H9 (cell line): Measurements from ENCODE around the gene PLAC1. TPM values are rescaled to one million over a fixed set of nuclear protein-coding genes. Genes with fewer than 3 reads are reported as not detected.

Source experiments
- DNase-seq: peaks from one replicate; pipeline ENCODE4 v3.0.0-alpha.2; 2017
- H2AFZ ChIP-seq: one replicate; pipeline ENCODE4 v1.6.1; 2013; ENCODE audit warnings: mild to moderate bottlenecking, low read length, control low read depth, moderate library complexity
- H2AK5ac ChIP-seq: 2 replicates; pipeline ENCODE4 v1.6.1; 2013; ENCODE audit warnings: low read length, control low read depth, mixed read lengths; ENCODE audit not compliant: insufficient read length
- H2BK120ac ChIP-seq: one replicate; pipeline ENCODE4 v1.6.1; 2013; ENCODE audit warnings: low read depth, mild to moderate bottlenecking, low read length, control low read depth, inconsistent platforms; ENCODE audit not compliant: poor library complexity, severe bottlenecking
- H2BK12ac ChIP-seq: 2 replicates; pipeline ENCODE4 v1.6.1; 2013; ENCODE audit warnings: low read length, control low read depth, mixed read lengths, low read depth; ENCODE audit not compliant: insufficient read length
- H2BK15ac ChIP-seq: 2 replicates; pipeline ENCODE4 v1.6.1; 2013; ENCODE audit warnings: low read depth, low read length, control low read depth
- H2BK20ac ChIP-seq: one replicate; pipeline ENCODE4 v1.6.1; 2013; ENCODE audit warnings: low read depth, mild to moderate bottlenecking, low read length, control low read depth, inconsistent platforms; ENCODE audit not compliant: poor library complexity, severe bottlenecking
- H2BK5ac ChIP-seq: 2 replicates; pipeline ENCODE4 v1.6.1; 2013; ENCODE audit warnings: low read length, control low read depth, mixed read lengths; ENCODE audit not compliant: insufficient read length
- H3K14ac ChIP-seq: 2 replicates; pipeline ENCODE4 v1.6.1; 2013; ENCODE audit warnings: low read length, control low read depth; ENCODE audit not compliant: insufficient read depth
- H3K18ac ChIP-seq: 2 replicates; pipeline ENCODE4 v1.6.1; 2013; ENCODE audit warnings: low read depth, mild to moderate bottlenecking, mixed read lengths, low read length, control low read depth; ENCODE audit not compliant: insufficient read length
- H3K23ac ChIP-seq: 2 replicates; pipeline ENCODE4 v1.6.1; 2013; ENCODE audit warnings: low read length, control low read depth, mixed read lengths, low read depth; ENCODE audit not compliant: insufficient read length
- H3K23me2 ChIP-seq: 2 replicates; pipeline ENCODE4 v1.6.1; 2013; ENCODE audit warnings: low read depth, mild to moderate bottlenecking, mixed read lengths, low read length, control low read depth; ENCODE audit not compliant: insufficient read length, poor library complexity, severe bottlenecking
- H3K27ac ChIP-seq: 2 replicates; pipeline ENCODE4 v1.5.1; 2013; ENCODE audit warnings: low read length, control low read depth, mixed read lengths, low read depth; ENCODE audit not compliant: insufficient read length
- H3K27me3 ChIP-seq: 2 replicates; pipeline ENCODE4 v1.6.1; 2013; ENCODE audit warnings: low read length, control low read depth, inconsistent platforms; ENCODE audit not compliant: insufficient read depth
- H3K4ac ChIP-seq: 2 replicates; pipeline ENCODE4 v1.6.1; 2013; ENCODE audit warnings: low read depth, mild to moderate bottlenecking, control low read depth, inconsistent platforms, low read length, moderate library complexity
- H3K4me1 ChIP-seq: 2 replicates; pipeline ENCODE4 v1.6.1; 2013; ENCODE audit warnings: low read length, control low read depth, inconsistent platforms; ENCODE audit not compliant: insufficient read depth
- H3K4me2 ChIP-seq: 2 replicates; pipeline ENCODE4 v1.6.1; 2013; ENCODE audit warnings: low read length, control low read depth, mixed read lengths; ENCODE audit not compliant: insufficient read length, insufficient read depth
- H3K56ac ChIP-seq: 2 replicates; pipeline ENCODE4 v1.6.1; 2013; ENCODE audit warnings: low read depth, mild to moderate bottlenecking, mixed read lengths, low read length, control low read depth; ENCODE audit not compliant: insufficient read length
- H3K79me1 ChIP-seq: 2 replicates; pipeline ENCODE4 v1.6.1; 2013; ENCODE audit warnings: low read depth, mild to moderate bottlenecking, moderate library complexity, low read length, control low read depth, inconsistent platforms; ENCODE audit not compliant: insufficient read depth, poor library complexity, severe bottlenecking
- H3K79me2 ChIP-seq: 2 replicates; pipeline ENCODE4 v1.6.1; 2013; ENCODE audit warnings: low read length, control low read depth, inconsistent platforms; ENCODE audit not compliant: insufficient read depth
- H3K9ac ChIP-seq: 2 replicates; pipeline ENCODE4 v1.6.1; 2013; ENCODE audit warnings: low read length, control low read depth, mixed read lengths; ENCODE audit not compliant: insufficient read length; ENCODE audit errors: extremely low read depth
- H3K9me3 ChIP-seq: one replicate; pipeline ENCODE4 v1.6.1; 2013; ENCODE audit warnings: low read depth, low read length, inconsistent platforms; ENCODE audit not compliant: control insufficient read depth
- H3T11ph ChIP-seq: one replicate; pipeline ENCODE4 v1.6.1; 2013; ENCODE audit warnings: mild to moderate bottlenecking, low read length, control low read depth, inconsistent platforms
- H4K20me1 ChIP-seq: one replicate; pipeline ENCODE4 v1.6.1; 2013; ENCODE audit not compliant: control insufficient read depth, insufficient read length, insufficient read depth
- H4K5ac ChIP-seq: 2 replicates; pipeline ENCODE4 v1.6.1; 2013; ENCODE audit warnings: low read depth, mild to moderate bottlenecking, mixed read lengths, low read length, control low read depth; ENCODE audit not compliant: insufficient read length
- H4K8ac ChIP-seq: replicated peaks from 2 replicates; pipeline ENCODE4 v1.6.1; 2013; ENCODE audit warnings: low read length, control low read depth, mixed read lengths, low read depth; ENCODE audit not compliant: insufficient read length
- H4K91ac ChIP-seq: 2 replicates; pipeline ENCODE4 v1.6.1; 2013; ENCODE audit warnings: low read depth, mild to moderate bottlenecking, moderate library complexity, mixed read lengths, low read length, control low read depth; ENCODE audit not compliant: insufficient read length
- H3K27ac Mint-ChIP-seq, 3 experiments: 2 replicates in 2 of 3; 3 replicates in 1 of 3; pipeline ENCODE4 v1.8.0; 2020 to 2021; ENCODE audit warnings: mixed read lengths in 3 of 3, mild to moderate bottlenecking in 1 of 3, moderate library complexity in 1 of 3
- H3K27me3 Mint-ChIP-seq: 2 replicates; pipeline ENCODE4 v1.8.0; 2021; ENCODE audit warnings: low read depth, mild to moderate bottlenecking, moderate library complexity, mixed read lengths
- H3K36me3 Mint-ChIP-seq, 3 experiments: 2 replicates in 2 of 3; 3 replicates in 1 of 3; pipeline ENCODE4 v1.8.0; 2020 to 2021; ENCODE audit warnings: low read depth in 3 of 3, mixed read lengths in 3 of 3; ENCODE audit not compliant: insufficient read depth in 1 of 3
- H3K4me1 Mint-ChIP-seq, 2 experiments: 2 replicates each; pipeline ENCODE4 v1.8.0; 2020; ENCODE audit warnings: mixed read lengths in 2 of 2
- H3K4me3 Mint-ChIP-seq, 2 experiments: 2 replicates in 1 of 2; 3 replicates in 1 of 2; pipeline ENCODE4 v1.8.0; 2020 to 2021; ENCODE audit warnings: mild to moderate bottlenecking in 2 of 2, mixed read lengths in 2 of 2, moderate library complexity in 1 of 2
- H3K9me3 Mint-ChIP-seq, 2 experiments: 2 replicates in 1 of 2; 3 replicates in 1 of 2; pipeline ENCODE4 v1.8.0; 2020; ENCODE audit warnings: mild to moderate bottlenecking in 2 of 2, mixed read lengths in 2 of 2, moderate library complexity in 1 of 2
- WGBS: extraction: QIAGEN DNeasy Blood & Tissue Kit; methylation state at CpG from one replicate; pipeline ENCODE4 v1.1.7; 2013; ENCODE audit warnings: missing lambda C conversion rate, low lambda C conversion rate, mixed read lengths; ENCODE audit not compliant: insufficient read length; ENCODE audit errors: extremely low coverage; 5-methylcytosine and 5-hydroxymethylcytosine counted together
- total RNA-seq: library from RNA; stranded (reverse); gene quantifications from 2 replicates; pipeline ENCODE4 v1.2.1, GENCODE V29; 2021
- TF ChIP-seq, protein P1 (sequence below): fragments of 200-600 bp; sonication (generic); conservative IDR thresholded peaks from 3 replicates; pipeline ENCODE4 v1.8.0; 2021; ENCODE audit warnings: antibody characterized with exemption, mild to moderate bottlenecking

Gene PLAC1
- total RNA-seq, 1 experiment from 2014 or later: 0.68 TPM

DNA sequence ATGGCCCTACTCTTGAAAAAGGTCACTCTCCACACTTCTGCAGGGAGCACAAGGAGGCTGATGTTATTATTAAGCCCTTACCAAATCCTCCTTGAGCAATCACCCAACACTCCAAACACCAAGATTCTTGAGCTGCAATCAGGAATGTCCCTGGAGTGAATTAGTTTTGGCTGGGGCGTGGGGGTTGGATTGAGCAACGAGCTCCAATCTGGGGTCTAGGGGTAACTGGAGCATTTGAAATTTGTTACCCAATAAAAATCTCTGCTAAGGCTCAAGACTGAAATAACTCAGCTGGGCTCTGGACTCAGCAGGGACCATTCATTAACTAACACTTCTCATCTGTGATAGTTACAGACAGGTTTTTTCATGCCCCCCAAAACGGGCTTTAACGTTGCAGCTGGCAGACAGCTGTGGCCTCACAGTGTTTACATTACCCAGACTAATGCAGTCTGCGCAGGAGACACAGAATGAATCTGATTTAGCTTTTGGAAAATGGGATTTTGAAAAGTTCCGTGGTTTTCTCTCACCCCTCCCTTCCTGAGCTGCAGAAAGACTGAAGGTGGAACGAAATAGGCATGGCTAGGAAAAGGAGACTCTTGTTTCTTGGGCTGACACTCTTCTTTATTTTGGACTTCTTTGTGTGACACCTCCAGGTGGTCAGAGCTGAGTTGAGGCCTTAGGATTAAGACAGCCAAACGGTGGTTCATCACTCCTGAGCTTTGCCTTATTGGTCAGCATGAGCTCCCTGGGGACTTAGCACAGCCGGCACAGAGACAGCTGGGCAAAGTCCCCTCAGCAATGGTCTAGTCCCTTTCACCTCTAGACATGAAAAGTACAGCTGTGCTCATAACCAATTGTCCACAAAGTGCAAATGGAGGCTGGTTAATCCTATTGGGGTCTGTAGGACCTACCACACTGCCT, 26.6 kb downstream of the PLAC1 start:
- Histone ChIP-seq H4K91ac (no peak overlapping the region), H2BK15ac (no peak overlapping the region), H3K27me3 (no peaks in the 10 kb centered on the region), H4K8ac (no peak overlapping the region), H3T11ph (no peak overlapping the region), H2BK120ac (no peak overlapping the region), H3K9me3 (no peaks in the 10 kb centered on the region), H3K18ac (no peak overlapping the region), H2BK20ac (no peak overlapping the region), H3K4me1 (no peaks in the 10 kb centered on the region), H3K23ac (no peak overlapping the region), H3K79me1 (no peaks in the 10 kb centered on the region), H3K4ac (no peak overlapping the region), H3K4me2 (no peak overlapping the region), H2BK12ac (no peak overlapping the region), H3K79me2 (no peaks in the 10 kb centered on the region), H3K27ac (no peak overlapping the region), H3K56ac (no peak overlapping the region), H3K9ac (no peak overlapping the region), H2BK5ac (no peak overlapping the region), H4K5ac (no peak overlapping the region), H3K23me2 (no peaks in the 10 kb centered on the region), H2AK5ac (no peak overlapping the region), H2AFZ (no peak overlapping the region), H3K14ac (no peak overlapping the region), H4K20me1 (no peaks in the 10 kb centered on the region)
- Mint-ChIP-seq H3K36me3 (no peaks in the 10 kb centered on the region; a peak in 2 of 7 replicates), H3K27me3 (peaks cover 2% of the 10 kb centered on the region; the same call in 1 of the 2 replicates), H3K4me1 (no peaks in the 10 kb centered on the region), H3K27ac (peak overlapping the region in 1 of 3 experiments; percentile 24; a peak in 1 of 7 replicates), H3K4me3 (no peak overlapping the region), H3K9me3 (peaks cover 2 to 64% of the 10 kb centered on the region in 2 experiments; a peak in 3 of 5 replicates)
- DNase-seq: no peak
- WGBS: no CpG with 5 or more reads among the region's 9 CpGs
- TF ChIP-seq, protein P1, sequence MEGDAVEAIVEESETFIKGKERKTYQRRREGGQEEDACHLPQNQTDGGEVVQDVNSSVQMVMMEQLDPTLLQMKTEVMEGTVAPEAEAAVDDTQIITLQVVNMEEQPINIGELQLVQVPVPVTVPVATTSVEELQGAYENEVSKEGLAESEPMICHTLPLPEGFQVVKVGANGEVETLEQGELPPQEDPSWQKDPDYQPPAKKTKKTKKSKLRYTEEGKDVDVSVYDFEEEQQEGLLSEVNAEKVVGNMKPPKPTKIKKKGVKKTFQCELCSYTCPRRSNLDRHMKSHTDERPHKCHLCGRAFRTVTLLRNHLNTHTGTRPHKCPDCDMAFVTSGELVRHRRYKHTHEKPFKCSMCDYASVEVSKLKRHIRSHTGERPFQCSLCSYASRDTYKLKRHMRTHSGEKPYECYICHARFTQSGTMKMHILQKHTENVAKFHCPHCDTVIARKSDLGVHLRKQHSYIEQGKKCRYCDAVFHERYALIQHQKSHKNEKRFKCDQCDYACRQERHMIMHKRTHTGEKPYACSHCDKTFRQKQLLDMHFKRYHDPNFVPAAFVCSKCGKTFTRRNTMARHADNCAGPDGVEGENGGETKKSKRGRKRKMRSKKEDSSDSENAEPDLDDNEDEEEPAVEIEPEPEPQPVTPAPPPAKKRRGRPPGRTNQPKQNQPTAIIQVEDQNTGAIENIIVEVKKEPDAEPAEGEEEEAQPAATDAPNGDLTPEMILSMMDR: no peak
